ENCODE results near the gene DLX2. TPM values are rescaled to one million over a fixed set of nuclear protein-coding genes. Genes with fewer than 3 reads are reported as not detected.
"Not testable (repeated sequence)": the region's sequence is repeated elsewhere in the genome, so short reads cannot be mapped to it uniquely, and the experiment has no call there.

Gene DLX2
- total and polyA plus RNA-seq, 4 donors: 0.50 TPM; not detected in 3

GRCh38 chr2:172072303-172072702 is 30.4 kb downstream of the DLX2 start:
- no peak for DNase-seq
- 95 to 97% methylated on average over 3 of the region's 3 CpGs for WGBS, 2 donors
- H3K9me3 ChIP-seq (ENCODE audit: control insufficient read depth, low read length): no peaks in the 10 kb centered on the region
- H3K27me3 ChIP-seq (ENCODE audit: control insufficient read depth in 1 of 2, insufficient read depth in 2 of 2, low read length in 1 of 2): no peaks in the 10 kb centered on the region
- ATAC-seq (ENCODE audit: low FRiP score): no peak
- intact Hi-C loops (cut with DNase I): no loop called here
- H3K4me3 ChIP-seq (ENCODE audit: low read length in 2 of 2): no peak overlapping the region
- no peak overlapping the region for H3K27ac ChIP-seq (ENCODE audit: low read depth in 1 of 2, low read length in 2 of 2)
- no peaks in the 10 kb centered on the region for H3K4me1 ChIP-seq (ENCODE audit: control insufficient read depth in 1 of 2, insufficient read depth in 2 of 2, low read length in 2 of 2)
- no peaks in the 10 kb centered on the region for H3K36me3 ChIP-seq (ENCODE audit: control insufficient read depth in 1 of 2, insufficient read depth in 2 of 2, low read length in 1 of 2)

GRCh38 chr2:172070936-172071335 is 31.8 kb downstream of the DLX2 start:
- 89 to 91% methylated on average over 1 of the region's 1 CpG for WGBS, 2 donors
- ATAC-seq (ENCODE audit: low FRiP score) (no peak), DNase-seq (no peak)
- H3K9me3 ChIP-seq (ENCODE audit: control insufficient read depth, low read length): no peaks in the 10 kb centered on the region
- H3K36me3 ChIP-seq (ENCODE audit: control insufficient read depth in 1 of 2, insufficient read depth in 2 of 2, low read length in 1 of 2): peaks cover 0 to 1% of the 10 kb centered on the region in 2 donors
- no peak overlapping the region for H3K27ac ChIP-seq (ENCODE audit: low read depth in 1 of 2, low read length in 2 of 2)
- no peaks in the 10 kb centered on the region for H3K27me3 ChIP-seq (ENCODE audit: control insufficient read depth in 1 of 2, insufficient read depth in 2 of 2, low read length in 1 of 2)
- H3K4me1 ChIP-seq (ENCODE audit: control insufficient read depth in 1 of 2, insufficient read depth in 2 of 2, low read length in 2 of 2): no peaks in the 10 kb centered on the region
- intact Hi-C loops (cut with DNase I): no loop called here
- H3K4me3 ChIP-seq (ENCODE audit: low read length in 2 of 2): no peak overlapping the region

- 97 to 98% methylated on average over 4 of the region's 4 CpGs for WGBS, 2 donors
- H3K4me1 ChIP-seq (ENCODE audit: control insufficient read depth in 1 of 2, insufficient read depth in 2 of 2, low read length in 2 of 2); ATAC-seq (ENCODE audit: low FRiP score); H3K27me3 ChIP-seq (ENCODE audit: control insufficient read depth in 1 of 2, insufficient read depth in 2 of 2, low read length in 1 of 2); H3K36me3 ChIP-seq (ENCODE audit: control insufficient read depth in 1 of 2, insufficient read depth in 2 of 2, low read length in 1 of 2); DNase-seq; H3K9me3 ChIP-seq (ENCODE audit: control insufficient read depth, low read length); H3K4me3 ChIP-seq (ENCODE audit: low read length in 2 of 2); intact Hi-C loops (cut with DNase I); H3K27ac ChIP-seq (ENCODE audit: low read depth in 1 of 2, low read length in 2 of 2): not testable (repeated sequence)
These were observed 34.8 kb downstream of the DLX2 start for GRCh38 chr2:172067905-172068304.

- no peak overlapping the region for H3K27ac ChIP-seq (ENCODE audit: low read depth in 1 of 2, low read length in 2 of 2)
- H3K27me3 ChIP-seq (ENCODE audit: control insufficient read depth in 1 of 2, insufficient read depth in 2 of 2, low read length in 1 of 2): no peaks in the 10 kb centered on the region
- intact Hi-C loops (cut with DNase I): no loop called here
- H3K9me3 ChIP-seq (ENCODE audit: control insufficient read depth, low read length): peaks cover 2% of the 10 kb centered on the region
- no peak for DNase-seq
- peaks cover 0 to 3% of the 10 kb centered on the region in 2 donors for H3K36me3 ChIP-seq (ENCODE audit: control insufficient read depth in 1 of 2, insufficient read depth in 2 of 2, low read length in 1 of 2)
- ATAC-seq (ENCODE audit: low FRiP score): no peak
- WGBS, 2 donors: 80 to 84% methylated on average over 4 of the region's 4 CpGs
- H3K4me3 ChIP-seq (ENCODE audit: low read length in 2 of 2): no peak overlapping the region
- H3K4me1 ChIP-seq (ENCODE audit: control insufficient read depth in 1 of 2, insufficient read depth in 2 of 2, low read length in 2 of 2): no peaks in the 10 kb centered on the region
These were observed 36.3 kb downstream of the DLX2 start for GRCh38 chr2:172066394-172066886.

- intact Hi-C loops (cut with DNase I): no loop called here
- Histone ChIP-seq H3K27ac (ENCODE audit: low read depth in 1 of 2, low read length in 2 of 2) (no peak overlapping the region), H3K4me1 (ENCODE audit: control insufficient read depth in 1 of 2, insufficient read depth in 2 of 2, low read length in 2 of 2) (no peaks in the 10 kb centered on the region), H3K9me3 (ENCODE audit: control insufficient read depth, low read length) (peaks cover 2% of the 10 kb centered on the region), H3K4me3 (ENCODE audit: low read length in 2 of 2) (no peak overlapping the region), H3K36me3 (ENCODE audit: control insufficient read depth in 1 of 2, insufficient read depth in 2 of 2, low read length in 1 of 2) (peaks cover 0 to 3% of the 10 kb centered on the region in 2 donors), H3K27me3 (ENCODE audit: control insufficient read depth in 1 of 2, insufficient read depth in 2 of 2, low read length in 1 of 2) (no peaks in the 10 kb centered on the region)
- DNase-seq (no peak), ATAC-seq (ENCODE audit: low FRiP score) (no peak)
- WGBS, 2 donors: 95 to 96% methylated on average over 4 of the region's 4 CpGs
These were observed 37.6 kb downstream of the DLX2 start for GRCh38 chr2:172065111-172065510.

GRCh38 chr2:172063446-172063845 is 39.3 kb downstream of the DLX2 start:
- H3K4me1 ChIP-seq (ENCODE audit: control insufficient read depth in 1 of 2, insufficient read depth in 2 of 2, low read length in 2 of 2): no peaks in the 10 kb centered on the region
- H3K4me3 ChIP-seq (ENCODE audit: low read length in 2 of 2): no peak overlapping the region
- whole genome bisulfite sequencing, 2 donors: 90 to 91% methylated on average over 9 of the region's 9 CpGs
- intact Hi-C loops (cut with DNase I): no loop called here
- H3K36me3 ChIP-seq (ENCODE audit: control insufficient read depth in 1 of 2, insufficient read depth in 2 of 2, low read length in 1 of 2): peaks cover 0 to 3% of the 10 kb centered on the region in 2 donors
- ATAC-seq (ENCODE audit: low FRiP score) (no peak), DNase-seq (no peak)
- no peak overlapping the region for H3K27ac ChIP-seq (ENCODE audit: low read depth in 1 of 2, low read length in 2 of 2)
- H3K9me3 ChIP-seq (ENCODE audit: control insufficient read depth, low read length): peaks cover 2% of the 10 kb centered on the region
- H3K27me3 ChIP-seq (ENCODE audit: control insufficient read depth in 1 of 2, insufficient read depth in 2 of 2, low read length in 1 of 2): no peaks in the 10 kb centered on the region

- Histone ChIP-seq H3K36me3 (ENCODE audit: control insufficient read depth in 1 of 2, insufficient read depth in 2 of 2, low read length in 1 of 2) (peaks cover 0 to 3% of the 10 kb centered on the region in 2 donors), H3K4me3 (ENCODE audit: low read length in 2 of 2) (no peak overlapping the region), H3K27me3 (ENCODE audit: control insufficient read depth in 1 of 2, insufficient read depth in 2 of 2, low read length in 1 of 2) (no peaks in the 10 kb centered on the region), H3K9me3 (ENCODE audit: control insufficient read depth, low read length) (peaks cover 2% of the 10 kb centered on the region), H3K4me1 (ENCODE audit: control insufficient read depth in 1 of 2, insufficient read depth in 2 of 2, low read length in 2 of 2) (no peaks in the 10 kb centered on the region), H3K27ac (ENCODE audit: low read depth in 1 of 2, low read length in 2 of 2) (no peak overlapping the region)
- ATAC-seq (ENCODE audit: low FRiP score): no peak
- WGBS, 2 donors: 92 to 95% methylated on average over 1 of the region's 1 CpG
- DNase-seq: no peak
- intact Hi-C loops (cut with DNase I): no loop called here
These were observed 40.2 kb downstream of the DLX2 start for GRCh38 chr2:172062402-172063004.

GRCh38 chr2:172060118-172060517 is 42.6 kb downstream of the DLX2 start:
- ATAC-seq (ENCODE audit: low FRiP score); H3K9me3 ChIP-seq (ENCODE audit: control insufficient read depth, low read length); DNase-seq; H3K36me3 ChIP-seq (ENCODE audit: control insufficient read depth in 1 of 2, insufficient read depth in 2 of 2, low read length in 1 of 2); H3K4me1 ChIP-seq (ENCODE audit: control insufficient read depth in 1 of 2, insufficient read depth in 2 of 2, low read length in 2 of 2); H3K27me3 ChIP-seq (ENCODE audit: control insufficient read depth in 1 of 2, insufficient read depth in 2 of 2, low read length in 1 of 2); H3K27ac ChIP-seq (ENCODE audit: low read depth in 1 of 2, low read length in 2 of 2); H3K4me3 ChIP-seq (ENCODE audit: low read length in 2 of 2); intact Hi-C loops (cut with DNase I): not testable (repeated sequence)
- WGBS, 2 donors: 92 to 97% methylated on average over 5 of the region's 5 CpGs

GRCh38 chr2:172058660-172059059 is 44.0 kb downstream of the DLX2 start:
- WGBS, 2 donors: 95 to 97% methylated on average over 5 of the region's 5 CpGs

More at GRCh38 chr2:172058660-172059059, 44.0 kb downstream of the DLX2 start:
- intact Hi-C loops (cut with DNase I): no loop called here
- no peaks in the 10 kb centered on the region for H3K4me1 ChIP-seq (ENCODE audit: control insufficient read depth in 1 of 2, insufficient read depth in 2 of 2, low read length in 2 of 2)
- no peak overlapping the region for H3K27ac ChIP-seq (ENCODE audit: low read depth in 1 of 2, low read length in 2 of 2)
- H3K36me3 ChIP-seq (ENCODE audit: control insufficient read depth in 1 of 2, insufficient read depth in 2 of 2, low read length in 1 of 2): peaks cover 0 to 1% of the 10 kb centered on the region in 2 donors
- ATAC-seq (ENCODE audit: low FRiP score) (no peak), DNase-seq (no peak)
- no peak overlapping the region for H3K4me3 ChIP-seq (ENCODE audit: low read length in 2 of 2)
- H3K27me3 ChIP-seq (ENCODE audit: control insufficient read depth in 1 of 2, insufficient read depth in 2 of 2, low read length in 1 of 2): no peaks in the 10 kb centered on the region
- H3K9me3 ChIP-seq (ENCODE audit: control insufficient read depth, low read length): peaks cover 2% of the 10 kb centered on the region

Data from aorta (tissue), 5 donors.